K562 (cell line): ENCODE data around the gene KRTCAP2. TPM values are rescaled to one million over a fixed set of nuclear protein-coding genes. Genes with fewer than 3 reads are reported as not detected.
A peak's percentile ranks its signal among the peaks of the same experiment; 100 is the strongest.

Experiments used
- ATF4 ChIP-seq: fragments of 450-650 bp; formaldehyde crosslinking; IDR thresholded peaks from 2 replicates; pipeline ENCODE4 v1.4.0; 2022; ENCODE audit warnings: mild to moderate bottlenecking, moderate library complexity
- CTCFL ChIP-seq: IDR thresholded peaks from 2 replicates; pipeline ENCODE4 v1.6.1; 2011; ENCODE audit warnings: borderline replicate concordance, low read depth, mild to moderate bottlenecking, moderate library complexity, low read length; ENCODE audit not compliant: insufficient read depth, poor library complexity, severe bottlenecking
- MGA ChIP-seq: fragments of 450-650 bp; IDR thresholded peaks from 2 replicates; pipeline ENCODE4 v1.6.1; 2016; ENCODE audit warnings: mild to moderate bottlenecking, moderate library complexity
- PHF8 ChIP-seq: fragments of 200-600 bp; sonication (generic); IDR thresholded peaks from 2 replicates; pipeline ENCODE4 v1.6.1; 2012; ENCODE audit warnings: mixed run types, mild to moderate bottlenecking, inconsistent platforms, low read length, moderate library complexity, borderline replicate concordance
- POLR2H ChIP-seq: IDR thresholded peaks from 2 replicates; pipeline ENCODE4 v1.6.1; 2016; ENCODE audit warnings: missing genetic modification characterization, low read depth, mild to moderate bottlenecking, control low read depth, missing compliant biosample characterization, moderate library complexity
- WHSC1 ChIP-seq: IDR thresholded peaks from one replicate; pipeline ENCODE4 v1.6.1; 2012; ENCODE audit warnings: low read length, control low read depth, inconsistent platforms
- polyA plus RNA-seq, 8 experiments: library from polyadenylated mRNA; depleted of rRNA in 4 of 8; stranded (reverse) in 5 of 8; unstranded in 3 of 8; fragments of >200 nt; fragmentation: Nextera tagmentation in 2 of 8; fragmentation: Illumina TruSeq in 1 of 8; extraction: Ambion mirVana in 2 of 8; extraction: Trizol in 1 of 8; gene quantifications; 2 replicates each; pipeline versions ENCODE4 v1.2.1 to v1.2.3, GENCODE V29; 2011 to 2014; ENCODE audit warnings: inconsistent platforms in 1 of 8, missing spikeins in 1 of 8
- total RNA-seq, 7 experiments: library from RNA; depleted of rRNA in 6 of 7; stranded (reverse); fragments of >200 nt in 6 of 7; fragmentation: Illumina TruSeq in 2 of 7; extraction: Trizol in 2 of 7; gene quantifications; 2 replicates each; pipeline versions ENCODE4 v1.2.1 to v1.2.3, GENCODE V29; 2011 to 2021; ENCODE audit warnings: low replicate concordance in 1 of 7

Gene KRTCAP2
- total and polyA plus RNA-seq, 9 of the 15 experiments (the other 6 are each of a cell fraction or from before 2014, with no cell fraction given) = 126 to 436 (median 244) TPM

GRCh38 chr1:155135415-155136028 is 37.6 kb downstream of the KRTCAP2 start, which contains the start of gene SLC50A1 (continued):
- peak; percentile 56 for TF ChIP-seq MGA
- TF ChIP-seq PHF8 = peak; percentile 85
- peak; percentile 86 for TF ChIP-seq POLR2H
- TF ChIP-seq WHSC1 = no peak
- TF ChIP-seq ATF4 (CRISPR knock-in tag) = 0 out of 2 replicates have a peak, but pooled peaks have one; percentile 35
- TF ChIP-seq CTCFL = peak; percentile 18
